ENCODE measurements around the gene NRF1.

The NRF1 gene

GRCh38 chr7:129675521-129675920 lies 64.0 kb downstream of the NRF1 start:
- Histone ChIP-seq H3K9me3 (ENCODE audit: low read depth, low read length) (no peaks in the 10 kb centered on the region; the same call in 1 of the 2 replicates), H3K27ac (no peak overlapping the region), H3K36me3 (ENCODE audit: insufficient read depth, low read length) (peaks cover 69% of the 10 kb centered on the region), H3K4me3 (no peak overlapping the region), H3K9ac (ENCODE audit: insufficient read length) (no peak overlapping the region)
- no peak for TF ChIP-seq FOXP2 (optimal IDR thresholded peaks at IDR 0.05; ENCODE audit: control extremely low read depth, extremely low read length, insufficient read depth)
- TF ChIP-seq POLR2AphosphoS5 (IDR thresholded peaks at IDR 0.05; ENCODE audit: borderline replicate concordance, low read depth, low read length), result no peak
- no peak for TF ChIP-seq EZH2 (IDR thresholded peaks at IDR 0.05)
- DNase-seq (ENCODE audit: low read depth, low spot score), result no peak

- Histone ChIP-seq H3K27ac (no peak overlapping the region), H3K4me3 (no peak overlapping the region), H3K36me3 (ENCODE audit: insufficient read depth, low read length) (peaks cover 69% of the 10 kb centered on the region), H3K9me3 (ENCODE audit: low read depth, low read length) (no peaks in the 10 kb centered on the region; the same call in 1 of the 2 replicates), H3K9ac (ENCODE audit: insufficient read length) (no peak overlapping the region)
- TF ChIP-seq EZH2 (IDR thresholded peaks at IDR 0.05) (no peak), POLR2AphosphoS5 (IDR thresholded peaks at IDR 0.05; ENCODE audit: borderline replicate concordance, low read depth, low read length) (no peak), FOXP2 (optimal IDR thresholded peaks at IDR 0.05; ENCODE audit: control extremely low read depth, extremely low read length, insufficient read depth) (no peak)
- no peak for DNase-seq (ENCODE audit: low read depth, low spot score)
These were observed 64.7 kb downstream of the NRF1 start for GRCh38 chr7:129676017-129676897.

GRCh38 chr7:129677796-129678195 lies 66.3 kb downstream of the NRF1 start:
- no peak for DNase-seq (ENCODE audit: low read depth, low spot score)
- no peak overlapping the region for H3K27ac ChIP-seq
- TF ChIP-seq FOXP2 (optimal IDR thresholded peaks at IDR 0.05; ENCODE audit: control extremely low read depth, extremely low read length, insufficient read depth) (no peak), POLR2AphosphoS5 (IDR thresholded peaks at IDR 0.05; ENCODE audit: borderline replicate concordance, low read depth, low read length) (no peak), EZH2 (IDR thresholded peaks at IDR 0.05) (no peak)
- H3K36me3 ChIP-seq (ENCODE audit: insufficient read depth, low read length), result peaks cover 57% of the 10 kb centered on the region
- H3K4me3 ChIP-seq, result no peak overlapping the region
- no peaks in the 10 kb centered on the region; the same call in 1 of the 2 replicates for H3K9me3 ChIP-seq (ENCODE audit: low read depth, low read length)
- no peak overlapping the region for H3K9ac ChIP-seq (ENCODE audit: insufficient read length)

GRCh38 chr7:129678606-129679005 lies 67.1 kb downstream of the NRF1 start:
- Histone ChIP-seq H3K4me3 (no peak overlapping the region), H3K9ac (ENCODE audit: insufficient read length) (no peak overlapping the region), H3K9me3 (ENCODE audit: low read depth, low read length) (no peaks in the 10 kb centered on the region; the same call in 1 of the 2 replicates), H3K36me3 (ENCODE audit: insufficient read depth, low read length) (peaks cover 52% of the 10 kb centered on the region), H3K27ac (0 out of 2 replicates have a peak overlapping the region, but pooled peaks have one; percentile 10)
- TF ChIP-seq POLR2AphosphoS5 (IDR thresholded peaks at IDR 0.05; ENCODE audit: borderline replicate concordance, low read depth, low read length) (no peak), EZH2 (IDR thresholded peaks at IDR 0.05) (no peak), FOXP2 (optimal IDR thresholded peaks at IDR 0.05; ENCODE audit: control extremely low read depth, extremely low read length, insufficient read depth) (no peak)
- no peak for DNase-seq (ENCODE audit: low read depth, low spot score)

GRCh38 chr7:129680400-129680799 lies 68.9 kb downstream of the NRF1 start:
- peaks cover 36% of the 10 kb centered on the region for H3K36me3 ChIP-seq (ENCODE audit: insufficient read depth, low read length)
- H3K27ac ChIP-seq, result no peak overlapping the region
- no peaks in the 10 kb centered on the region; the same call in 1 of the 2 replicates for H3K9me3 ChIP-seq (ENCODE audit: low read depth, low read length)
- H3K9ac ChIP-seq (ENCODE audit: insufficient read length), result no peak overlapping the region
- TF ChIP-seq POLR2AphosphoS5 (IDR thresholded peaks at IDR 0.05; ENCODE audit: borderline replicate concordance, low read depth, low read length) (no peak), FOXP2 (optimal IDR thresholded peaks at IDR 0.05; ENCODE audit: control extremely low read depth, extremely low read length, insufficient read depth) (no peak), EZH2 (IDR thresholded peaks at IDR 0.05) (no peak)
- DNase-seq (ENCODE audit: low read depth, low spot score), result no peak
- no peak overlapping the region for H3K4me3 ChIP-seq

GRCh38 chr7:129684777-129685176 lies 73.3 kb downstream of the NRF1 start:
- no peak overlapping the region for H3K9ac ChIP-seq (ENCODE audit: insufficient read length)
- no peaks in the 10 kb centered on the region for H3K9me3 ChIP-seq (ENCODE audit: low read depth, low read length)
- TF ChIP-seq FOXP2 (optimal IDR thresholded peaks at IDR 0.05; ENCODE audit: control extremely low read depth, extremely low read length, insufficient read depth), result no peak
- TF ChIP-seq EZH2 (IDR thresholded peaks at IDR 0.05), result no peak
- TF ChIP-seq POLR2AphosphoS5 (IDR thresholded peaks at IDR 0.05; ENCODE audit: borderline replicate concordance, low read depth, low read length), result no peak
- no peak overlapping the region for H3K4me3 ChIP-seq
- no peak for DNase-seq (ENCODE audit: low read depth, low spot score)
- peaks cover 3% of the 10 kb centered on the region for H3K36me3 ChIP-seq (ENCODE audit: insufficient read depth, low read length)
- no peak overlapping the region for H3K27ac ChIP-seq

GRCh38 chr7:129686063-129686462 lies 74.5 kb downstream of the NRF1 start:
- no peak overlapping the region for H3K4me3 ChIP-seq
- TF ChIP-seq FOXP2 (optimal IDR thresholded peaks at IDR 0.05; ENCODE audit: control extremely low read depth, extremely low read length, insufficient read depth) (no peak), EZH2 (IDR thresholded peaks at IDR 0.05) (no peak), POLR2AphosphoS5 (IDR thresholded peaks at IDR 0.05; ENCODE audit: borderline replicate concordance, low read depth, low read length) (no peak)
- no peak overlapping the region for H3K27ac ChIP-seq
- peaks cover 5% of the 10 kb centered on the region for H3K36me3 ChIP-seq (ENCODE audit: insufficient read depth, low read length)
- DNase-seq (ENCODE audit: low read depth, low spot score), result no peak
- H3K9ac ChIP-seq (ENCODE audit: insufficient read length), result no peak overlapping the region
- H3K9me3 ChIP-seq (ENCODE audit: low read depth, low read length), result no peaks in the 10 kb centered on the region

- Histone ChIP-seq H3K9ac (ENCODE audit: insufficient read length) (no peak overlapping the region), H3K4me3 (no peak overlapping the region), H3K9me3 (ENCODE audit: low read depth, low read length) (no peaks in the 10 kb centered on the region), H3K36me3 (ENCODE audit: insufficient read depth, low read length) (peaks cover 6% of the 10 kb centered on the region), H3K27ac (no peak overlapping the region)
- TF ChIP-seq EZH2 (IDR thresholded peaks at IDR 0.05), result no peak
- TF ChIP-seq FOXP2 (optimal IDR thresholded peaks at IDR 0.05; ENCODE audit: control extremely low read depth, extremely low read length, insufficient read depth), result no peak
- no peak for TF ChIP-seq POLR2AphosphoS5 (IDR thresholded peaks at IDR 0.05; ENCODE audit: borderline replicate concordance, low read depth, low read length)
- no peak for DNase-seq (ENCODE audit: low read depth, low spot score)
These were observed 77.1 kb downstream of the NRF1 start for GRCh38 chr7:129688503-129689222.

Measured in SK-N-MC (cell line).